ENCODE results near the gene RBM48. TPM values are rescaled to one million over a fixed set of nuclear protein-coding genes. Genes with fewer than 3 reads are reported as not detected.

Gene RBM48
- polyA plus RNA-seq, 1 experiment: 3.2 TPM

DNA sequence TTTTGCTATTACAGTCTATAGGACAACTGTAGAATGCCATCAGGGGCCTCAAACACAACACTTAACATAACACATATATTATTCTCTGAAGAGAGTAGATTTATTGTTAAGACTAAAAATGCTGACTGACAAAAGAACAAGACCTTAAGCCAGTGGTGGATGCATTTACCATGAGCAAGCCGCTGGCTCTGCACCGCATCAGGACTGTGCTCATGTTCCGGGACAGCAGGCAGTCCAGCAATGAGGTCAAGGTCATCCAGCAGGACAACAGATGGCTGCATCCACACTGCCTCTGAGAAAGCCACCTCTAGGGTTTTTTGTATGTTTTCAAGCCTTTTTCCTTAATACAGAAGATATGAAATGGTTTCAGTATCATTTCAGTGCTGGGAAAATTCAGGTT lies 24.0 kb upstream of the RBM48 start:
- Histone ChIP-seq H3K27me3 (ENCODE audit: control insufficient read depth, insufficient read depth, low read length) (no peaks in the 10 kb centered on the region), H3K36me3 (ENCODE audit: control insufficient read depth, insufficient read depth, low read length) (peaks cover 1% of the 10 kb centered on the region; the same call in 1 of the 2 replicates), H3K4me3 (ENCODE audit: low read depth, low read length) (no peak overlapping the region)
- DNase-seq (ENCODE audit: low read depth): no peak
- POLR2A ChIA-PET: no interaction called here
- CTCF ChIA-PET: no interaction called here
- TF ChIP-seq CTCF (IDR thresholded peaks at IDR 0.05; ENCODE audit: insufficient read depth, low read depth, low read length): no peak

- Histone ChIP-seq H3K36me3 (ENCODE audit: control insufficient read depth, insufficient read depth, low read length) (peaks cover 1% of the 10 kb centered on the region; the same call in 1 of the 2 replicates), H3K4me3 (ENCODE audit: low read depth, low read length) (no peak overlapping the region), H3K27me3 (ENCODE audit: control insufficient read depth, insufficient read depth, low read length) (no peaks in the 10 kb centered on the region)
- ChIA-PET CTCF (no interaction called here), POLR2A (no interaction called here)
- no peak for DNase-seq (ENCODE audit: low read depth)
- TF ChIP-seq CTCF (IDR thresholded peaks at IDR 0.05; ENCODE audit: insufficient read depth, low read depth, low read length): no peak
These were observed 22.2 kb upstream of the RBM48 start for GRCh38 chr7:92506363-92506762.

DNA sequence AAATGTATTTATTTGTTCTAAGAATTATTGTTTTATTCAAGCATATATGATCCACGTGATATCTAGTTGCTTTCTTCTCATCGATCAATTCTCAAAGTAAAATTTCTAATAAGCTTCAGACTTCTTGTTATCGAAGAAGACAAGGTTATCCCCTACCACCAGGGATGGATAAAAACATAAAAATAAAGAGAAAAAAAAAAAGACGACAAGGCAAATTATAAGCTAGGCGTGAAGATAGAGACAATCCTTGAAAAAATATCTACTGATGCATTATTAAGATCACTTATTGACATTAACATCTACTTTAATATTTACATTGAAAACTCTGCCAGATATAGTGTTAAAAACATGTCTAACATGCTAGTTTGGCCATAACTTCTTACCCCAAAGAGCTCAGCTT lies 19.6 kb upstream of the RBM48 start:
- no peak overlapping the region for H3K4me3 ChIP-seq (ENCODE audit: low read depth, low read length)
- H3K27me3 ChIP-seq (ENCODE audit: control insufficient read depth, insufficient read depth, low read length): no peaks in the 10 kb centered on the region
- CTCF ChIA-PET: interaction anchor here (1.4 kb wide), 1 partner anchor 10 kb away, joined by 4 read pairs; no protein-coding TSS in a partner anchor
- DNase-seq (ENCODE audit: low read depth): no peak
- H3K36me3 ChIP-seq (ENCODE audit: control insufficient read depth, insufficient read depth, low read length): peaks cover 1% of the 10 kb centered on the region; the same call in 1 of the 2 replicates
- POLR2A ChIA-PET: no interaction called here
- TF ChIP-seq CTCF (IDR thresholded peaks at IDR 0.05; ENCODE audit: insufficient read depth, low read depth, low read length): no peak

DNA sequence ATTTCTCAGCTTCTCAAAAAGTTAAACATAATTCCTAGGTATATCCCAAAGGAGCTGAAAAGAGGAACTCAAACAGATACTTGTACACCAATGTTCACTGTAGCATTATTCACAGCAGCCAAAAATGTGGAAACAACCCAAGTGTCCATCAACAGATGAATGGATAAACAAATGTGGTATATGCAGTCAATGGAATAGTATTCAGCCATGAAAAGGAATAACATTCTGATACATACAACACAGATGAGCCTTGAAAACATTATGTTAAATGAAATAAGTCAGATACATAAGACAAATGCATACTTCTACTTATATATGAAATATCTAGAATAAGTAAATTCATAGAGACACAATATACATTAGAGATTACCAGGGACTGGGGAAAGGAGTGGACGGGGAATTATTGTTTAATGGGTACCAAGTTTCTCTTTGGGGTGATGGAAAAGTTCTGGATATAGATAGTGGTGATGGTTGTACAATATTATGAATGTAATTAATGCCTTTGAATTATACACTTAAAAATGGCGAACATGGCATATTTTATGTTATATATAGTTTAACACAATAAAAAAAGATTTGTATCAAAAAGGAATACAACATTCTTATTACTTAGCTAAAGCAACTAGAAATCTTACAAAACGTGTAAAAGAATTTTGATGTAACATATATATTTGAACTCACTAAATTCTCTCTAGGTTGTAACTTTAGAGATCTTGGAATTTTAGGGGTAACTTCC lies 15.3 kb upstream of the RBM48 start:
- no peak for TF ChIP-seq CTCF (IDR thresholded peaks at IDR 0.05; ENCODE audit: insufficient read depth, low read depth, low read length)
- H3K36me3 ChIP-seq (ENCODE audit: control insufficient read depth, insufficient read depth, low read length): peaks cover 3% of the 10 kb centered on the region
- ChIA-PET POLR2A (no interaction called here), CTCF (no interaction called here)
- no peaks in the 10 kb centered on the region for H3K27me3 ChIP-seq (ENCODE audit: control insufficient read depth, insufficient read depth, low read length)
- no peak overlapping the region for H3K4me3 ChIP-seq (ENCODE audit: low read depth, low read length)
- DNase-seq (ENCODE audit: low read depth): no peak

GRCh38 chr7:92517631-92518030 lies 11.0 kb upstream of the RBM48 start:
- POLR2A ChIA-PET: no interaction called here
- CTCF ChIA-PET: interaction anchor here (1.4 to 1.5 kb wide), 2 partner anchors 8 to 31 kb away, joined by 3 to 4 read pairs; no protein-coding TSS in a partner anchor
- DNase-seq (ENCODE audit: low read depth): peak; percentile 1

More at GRCh38 chr7:92517631-92518030, 11.0 kb upstream of the RBM48 start:
- H3K4me3 ChIP-seq (ENCODE audit: low read depth, low read length): no peak overlapping the region
- peaks cover 3% of the 10 kb centered on the region for H3K36me3 ChIP-seq (ENCODE audit: control insufficient read depth, insufficient read depth, low read length)
- no peak for TF ChIP-seq CTCF (IDR thresholded peaks at IDR 0.05; ENCODE audit: insufficient read depth, low read depth, low read length)
- no peaks in the 10 kb centered on the region for H3K27me3 ChIP-seq (ENCODE audit: control insufficient read depth, insufficient read depth, low read length)

Measured in BJ (cell line).